WTC11 (cell line): Measurements from ENCODE around the gene PHRF1. TPM values are rescaled to one million over a fixed set of nuclear protein-coding genes. Genes with fewer than 3 reads are reported as not detected.

Experiments used
- ARID4B ChIP-seq: sonication (generic); formaldehyde crosslinking; IDR thresholded peaks from 2 replicates; pipeline ENCODE4 v1.8.0; 2023; ENCODE audit warnings: missing genetic modification reagents, mild to moderate bottlenecking, borderline replicate concordance
- ATF1 ChIP-seq: sonication (generic); formaldehyde crosslinking; IDR thresholded peaks from 2 replicates; pipeline ENCODE4 v1.8.1; 2023; ENCODE audit warnings: mild to moderate bottlenecking, moderate library complexity, missing genetic modification reagents
- CTCF ChIP-seq: fragments of 200-600 bp; IDR thresholded peaks from 2 replicates; pipeline ENCODE4 v1.8.0; 2022; ENCODE audit warnings: antibody characterized with exemption
- ELF4 ChIP-seq: sonication (generic); formaldehyde crosslinking; IDR thresholded peaks from 2 replicates; pipeline ENCODE4 v1.8.1; 2022; ENCODE audit warnings: low read depth, mild to moderate bottlenecking, moderate library complexity, missing genetic modification reagents
- FOXP1 ChIP-seq: sonication (generic); formaldehyde crosslinking; IDR thresholded peaks from 2 replicates; pipeline ENCODE4 v1.8.0; 2022; ENCODE audit warnings: missing genetic modification reagents, mild to moderate bottlenecking, moderate library complexity, borderline replicate concordance
- GRHL2 ChIP-seq: fragments of 250-450 bp; sonication (Bioruptor Pico); IDR thresholded peaks from 2 replicates; pipeline ENCODE4 v1.8.0; 2022; ENCODE audit warnings: mild to moderate bottlenecking, moderate library complexity; ENCODE audit not compliant: insufficient replicate concordance, severe bottlenecking
- NFE2L1 ChIP-seq: sonication (generic); formaldehyde crosslinking; IDR thresholded peaks from 2 replicates; pipeline ENCODE4 v1.8.1; 2023; ENCODE audit warnings: missing genetic modification reagents
- NR2C2 ChIP-seq: sonication (generic); formaldehyde crosslinking; IDR thresholded peaks from 2 replicates; pipeline ENCODE4 v1.8.0; 2022; ENCODE audit warnings: mild to moderate bottlenecking, missing genetic modification reagents
- OVOL2 ChIP-seq: fragments of 250-450 bp; sonication (Bioruptor Pico); IDR thresholded peaks from 2 replicates; pipeline ENCODE4 v1.9.0; 2021; ENCODE audit warnings: mild to moderate bottlenecking, borderline replicate concordance
- PRDM15 ChIP-seq: sonication (generic); formaldehyde crosslinking; IDR thresholded peaks from 2 replicates; pipeline ENCODE4 v1.8.0; 2022; ENCODE audit warnings: missing genetic modification reagents
- PREB ChIP-seq: sonication (generic); formaldehyde crosslinking; IDR thresholded peaks from 2 replicates; pipeline ENCODE4 v1.8.1; 2022; ENCODE audit warnings: mild to moderate bottlenecking, missing genetic modification reagents, moderate library complexity, borderline replicate concordance
- PRRX2 ChIP-seq: fragments of 250-450 bp; sonication (Bioruptor Pico); IDR thresholded peaks from 2 replicates; pipeline ENCODE4 v1.8.0; 2021; ENCODE audit warnings: mild to moderate bottlenecking
- RELA ChIP-seq: sonication (generic); formaldehyde crosslinking; IDR thresholded peaks from 2 replicates; pipeline ENCODE4 v1.8.1; 2022; ENCODE audit warnings: missing genetic modification reagents, mild to moderate bottlenecking, borderline replicate concordance
- TP53 ChIP-seq: sonication (generic); formaldehyde crosslinking; IDR thresholded peaks from 2 replicates; pipeline ENCODE4 v1.8.1; 2023; ENCODE audit warnings: mild to moderate bottlenecking, missing genetic modification reagents
- USF2 ChIP-seq: sonication (generic); formaldehyde crosslinking; IDR thresholded peaks from 2 replicates; pipeline ENCODE4 v1.8.1; 2023; ENCODE audit warnings: mild to moderate bottlenecking, missing genetic modification reagents, moderate library complexity
- ZBTB21 ChIP-seq: sonication (generic); formaldehyde crosslinking; IDR thresholded peaks from 2 replicates; pipeline ENCODE4 v1.8.1; 2023; ENCODE audit warnings: mild to moderate bottlenecking, missing genetic modification reagents, borderline replicate concordance
- ZNF219 ChIP-seq: sonication (generic); formaldehyde crosslinking; IDR thresholded peaks from 2 replicates; pipeline ENCODE4 v1.8.0; 2023; ENCODE audit warnings: missing genetic modification reagents, mild to moderate bottlenecking, borderline replicate concordance
- ZNF232 ChIP-seq: sonication (generic); formaldehyde crosslinking; IDR thresholded peaks from 2 replicates; pipeline ENCODE4 v1.8.0; 2022; ENCODE audit warnings: mild to moderate bottlenecking, missing genetic modification reagents
- ZNF263 ChIP-seq: sonication (generic); formaldehyde crosslinking; IDR thresholded peaks from 2 replicates; pipeline ENCODE4 v1.8.1; 2022; ENCODE audit warnings: low read depth, mild to moderate bottlenecking, moderate library complexity, missing genetic modification reagents
- total RNA-seq: library from RNA; stranded (reverse); gene quantifications from 3 replicates; pipeline ENCODE4 v1.2.3, GENCODE V29; 2021
- TF ChIP-seq, protein P1 (sequence below): fragments of 250-450 bp; sonication (Bioruptor Pico); IDR thresholded peaks from 2 replicates; pipeline ENCODE4 v2.1.2; 2022; ENCODE audit warnings: mild to moderate bottlenecking, moderate library complexity
- TF ChIP-seq, protein P2 (sequence below): sonication (generic); formaldehyde crosslinking; IDR thresholded peaks from 2 replicates; pipeline ENCODE4 v1.8.0; 2023; ENCODE audit warnings: mild to moderate bottlenecking, missing genetic modification reagents

Gene PHRF1
- total RNA-seq, 1 experiment from 2014 or later, result 46.9 TPM

GRCh38 chr11:575313-575995 is 816 bp upstream of the PHRF1 start (continued):
- no peak for TF ChIP-seq OVOL2 (CRISPR knock-in tag)
- TF ChIP-seq NFE2L1 (CRISPR knock-in tag), result no peak
- TF ChIP-seq ZNF263 (CRISPR knock-in tag), result peak; percentile 46; the same call in 1 of the 2 replicates
- no peak for TF ChIP-seq ZNF219 (CRISPR knock-in tag)
- no peak for TF ChIP-seq PRRX2
- TF ChIP-seq ARID4B (CRISPR knock-in tag), result no peak
- no peak for TF ChIP-seq PRDM15
- no peak for TF ChIP-seq ZNF232 (CRISPR knock-in tag)
- TF ChIP-seq ATF1 (CRISPR knock-in tag), result 0 out of 2 replicates have a peak, but pooled peaks have one; percentile 24
- TF ChIP-seq, protein P1, sequence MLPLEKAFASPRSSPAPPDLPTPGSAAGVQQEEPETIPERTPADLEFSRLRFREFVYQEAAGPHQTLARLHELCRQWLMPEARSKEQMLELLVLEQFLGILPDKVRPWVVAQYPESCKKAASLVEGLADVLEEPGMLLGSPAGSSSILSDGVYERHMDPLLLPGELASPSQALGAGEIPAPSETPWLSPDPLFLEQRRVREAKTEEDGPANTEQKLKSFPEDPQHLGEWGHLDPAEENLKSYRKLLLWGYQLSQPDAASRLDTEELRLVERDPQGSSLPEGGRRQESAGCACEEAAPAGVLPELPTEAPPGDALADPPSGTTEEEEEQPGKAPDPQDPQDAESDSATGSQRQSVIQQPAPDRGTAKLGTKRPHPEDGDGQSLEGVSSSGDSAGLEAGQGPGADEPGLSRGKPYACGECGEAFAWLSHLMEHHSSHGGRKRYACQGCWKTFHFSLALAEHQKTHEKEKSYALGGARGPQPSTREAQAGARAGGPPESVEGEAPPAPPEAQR (CRISPR knock-in tag), result no peak
- TF ChIP-seq, protein P2, sequence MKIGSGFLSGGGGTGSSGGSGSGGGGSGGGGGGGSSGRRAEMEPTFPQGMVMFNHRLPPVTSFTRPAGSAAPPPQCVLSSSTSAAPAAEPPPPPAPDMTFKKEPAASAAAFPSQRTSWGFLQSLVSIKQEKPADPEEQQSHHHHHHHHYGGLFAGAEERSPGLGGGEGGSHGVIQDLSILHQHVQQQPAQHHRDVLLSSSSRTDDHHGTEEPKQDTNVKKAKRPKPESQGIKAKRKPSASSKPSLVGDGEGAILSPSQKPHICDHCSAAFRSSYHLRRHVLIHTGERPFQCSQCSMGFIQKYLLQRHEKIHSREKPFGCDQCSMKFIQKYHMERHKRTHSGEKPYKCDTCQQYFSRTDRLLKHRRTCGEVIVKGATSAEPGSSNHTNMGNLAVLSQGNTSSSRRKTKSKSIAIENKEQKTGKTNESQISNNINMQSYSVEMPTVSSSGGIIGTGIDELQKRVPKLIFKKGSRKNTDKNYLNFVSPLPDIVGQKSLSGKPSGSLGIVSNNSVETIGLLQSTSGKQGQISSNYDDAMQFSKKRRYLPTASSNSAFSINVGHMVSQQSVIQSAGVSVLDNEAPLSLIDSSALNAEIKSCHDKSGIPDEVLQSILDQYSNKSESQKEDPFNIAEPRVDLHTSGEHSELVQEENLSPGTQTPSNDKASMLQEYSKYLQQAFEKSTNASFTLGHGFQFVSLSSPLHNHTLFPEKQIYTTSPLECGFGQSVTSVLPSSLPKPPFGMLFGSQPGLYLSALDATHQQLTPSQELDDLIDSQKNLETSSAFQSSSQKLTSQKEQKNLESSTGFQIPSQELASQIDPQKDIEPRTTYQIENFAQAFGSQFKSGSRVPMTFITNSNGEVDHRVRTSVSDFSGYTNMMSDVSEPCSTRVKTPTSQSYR, result 0 out of 2 replicates have a peak, but pooled peaks have one; percentile 58
- TF ChIP-seq RELA, result 0 out of 2 replicates have a peak, but pooled peaks have one; percentile 41
- TF ChIP-seq PREB, result no peak
- TF ChIP-seq CTCF, result no peak
- no peak for TF ChIP-seq USF2 (CRISPR knock-in tag)
- TF ChIP-seq GRHL2 (CRISPR knock-in tag), result no peak
- no peak for TF ChIP-seq NR2C2 (CRISPR knock-in tag)
- TF ChIP-seq ZBTB21 (CRISPR knock-in tag), result no peak
- no peak for TF ChIP-seq ELF4 (CRISPR knock-in tag)
- 0 out of 2 replicates have a peak, but pooled peaks have one; percentile 62 for TF ChIP-seq TP53 (CRISPR knock-in tag)
- no peak; the same call in 1 of the 2 replicates for TF ChIP-seq FOXP1 (CRISPR knock-in tag)
